Hematopoietic multipotent progenitor cell (in vitro differentiated cells): ENCODE measurements around the gene SYCN. TPM values are rescaled to one million over a fixed set of nuclear protein-coding genes. Genes with fewer than 3 reads are reported as not detected.

ENCODE experiments used
- DNase-seq, 3 donors: peaks; one replicate each; pipeline ENCODE4 v3.0.0-alpha.2; 2011 to 2015; ENCODE audit warnings: low read depth in 2 of 3, low spot score in 2 of 3
- total RNA-seq: library from RNA; depleted of rRNA; stranded (reverse); fragments of >200 nt; gene quantifications from one replicate; pipeline ENCODE4 v1.2.3, GENCODE V29; 2012

SYCN gene
- total RNA-seq, 1 donor: not detected

- DNase-seq: no peak
Observed at GRCh38 chr19:39196320-39196719, 7.7 kb downstream of the SYCN start.

GRCh38 chr19:39195755-39196154 is 8.3 kb downstream of the SYCN start:
- no peak for DNase-seq

DNA sequence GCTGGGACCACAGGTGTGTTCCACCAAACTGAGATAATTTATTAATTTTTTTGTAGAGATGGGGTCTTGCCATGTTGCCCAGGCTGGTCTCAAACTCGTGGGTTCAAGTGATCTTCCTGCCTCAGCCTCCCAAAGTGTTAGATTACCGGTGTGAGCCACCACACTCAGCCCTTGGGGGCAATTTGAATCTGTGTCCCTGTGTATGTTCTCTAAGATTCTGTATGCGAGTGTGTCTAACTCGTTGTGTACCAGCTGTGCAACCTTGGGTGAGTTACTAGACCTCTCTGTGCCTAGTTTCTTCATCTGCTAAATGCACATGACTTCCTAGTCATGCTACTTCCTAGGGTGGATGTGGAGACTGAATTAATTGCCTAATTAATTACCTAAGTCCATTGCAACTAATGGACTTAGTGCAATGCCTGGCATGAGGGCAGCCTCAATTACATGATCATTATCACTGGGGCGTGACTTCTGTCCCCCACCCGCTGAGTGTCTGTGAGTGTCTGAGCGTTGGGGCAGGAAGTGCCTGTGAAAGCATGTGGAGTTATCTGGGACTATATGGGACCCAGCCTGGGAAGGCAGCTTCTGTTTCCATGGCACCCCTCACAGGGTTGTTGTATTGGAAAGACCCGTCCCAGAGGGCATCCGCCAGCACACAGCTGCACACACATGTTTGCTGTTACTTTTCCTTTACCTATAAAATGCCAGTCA is 9.1 kb downstream of the SYCN start:
- no peak for DNase-seq

DNA sequence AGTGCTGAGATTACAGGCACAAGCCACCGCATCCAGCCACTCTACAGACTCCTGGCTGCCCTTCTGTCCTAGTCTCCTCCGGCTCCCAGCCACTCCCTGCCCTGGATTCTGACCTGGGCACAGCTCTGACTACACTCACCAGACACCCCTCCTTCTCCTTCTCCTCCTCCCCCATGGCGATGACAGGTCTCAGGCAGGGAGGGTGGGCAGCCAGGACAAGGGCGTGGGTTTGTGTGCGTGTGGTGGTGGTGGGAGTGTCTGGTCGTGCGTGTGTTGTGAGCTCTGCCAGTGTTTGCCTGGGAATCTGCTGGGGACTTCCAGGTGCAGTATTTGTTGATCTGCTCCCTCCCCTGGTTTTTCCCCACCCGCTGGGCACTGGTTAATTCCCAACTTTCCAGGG is 10.3 kb downstream of the SYCN start:
- DNase-seq: no peak

DNA sequence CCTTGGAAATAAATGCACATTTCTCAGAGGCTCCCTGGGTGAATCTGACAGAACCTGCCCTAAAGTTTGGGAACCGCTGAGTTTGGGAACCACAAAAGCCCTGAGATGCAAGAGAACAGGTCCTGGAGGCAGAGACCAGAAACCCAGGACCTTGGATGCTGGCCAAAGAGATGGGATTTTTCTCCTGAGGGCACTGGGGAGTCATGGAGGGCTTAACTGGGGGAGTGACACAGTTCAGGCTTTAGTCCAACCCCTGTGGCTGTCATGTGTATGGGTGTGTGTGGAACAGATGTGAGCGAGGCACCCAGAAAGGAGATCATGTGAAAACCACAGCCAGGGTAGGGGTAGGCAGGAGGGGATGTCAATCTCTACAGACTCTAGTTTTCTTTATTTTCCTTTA is 11.2 kb downstream of the SYCN start:
- DNase-seq: no peak

GRCh38 chr19:39190768-39191167 is 13.3 kb downstream of the SYCN start:
- DNase-seq: no peak

- DNase-seq: no peak
Observed at GRCh38 chr19:39188960-39189359, 15.1 kb downstream of the SYCN start.

DNA sequence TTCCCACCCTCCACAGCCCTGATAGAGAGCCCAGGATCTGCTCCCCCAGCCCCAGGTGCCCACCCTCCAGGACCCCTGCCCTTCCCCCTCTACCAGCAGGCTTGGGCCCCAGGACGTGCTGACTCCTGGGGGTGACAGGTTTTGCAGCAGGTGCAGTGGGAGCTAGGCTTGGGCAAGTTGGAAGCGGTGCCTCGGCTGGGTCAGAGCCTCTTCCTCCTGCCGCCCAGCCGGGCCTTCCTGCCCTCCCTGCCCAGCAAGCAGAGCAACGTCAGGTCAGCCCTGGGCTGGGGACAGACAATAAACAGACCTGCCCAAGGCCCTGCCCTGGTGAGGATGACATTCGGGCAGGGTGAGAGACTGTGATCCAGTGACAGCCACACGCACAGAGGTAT is 16.5 kb downstream of the SYCN start:
- no peak for DNase-seq

DNA sequence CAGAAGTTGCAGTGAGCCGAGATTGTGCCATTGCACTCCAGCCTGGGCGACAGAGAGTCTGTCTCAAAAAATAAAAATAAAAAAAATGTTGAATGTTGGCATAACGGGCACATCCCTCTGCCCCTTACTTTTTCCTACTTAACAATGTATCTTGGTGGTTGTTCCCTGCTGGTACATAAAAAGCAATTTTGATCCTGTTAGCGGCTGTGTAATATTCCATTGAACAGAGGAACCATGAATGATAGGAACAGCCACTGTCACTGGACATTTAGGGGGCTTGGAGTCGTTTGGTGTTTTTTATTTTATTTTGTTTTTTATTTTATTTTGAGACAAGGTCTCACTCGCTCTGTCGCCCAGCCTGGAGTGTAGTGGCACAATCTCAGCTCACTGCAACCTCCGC is 17.7 kb downstream of the SYCN start:
- no peak for DNase-seq

- no peak for DNase-seq
Observed at GRCh38 chr19:39183104-39183503, 21.0 kb downstream of the SYCN start.

DNA sequence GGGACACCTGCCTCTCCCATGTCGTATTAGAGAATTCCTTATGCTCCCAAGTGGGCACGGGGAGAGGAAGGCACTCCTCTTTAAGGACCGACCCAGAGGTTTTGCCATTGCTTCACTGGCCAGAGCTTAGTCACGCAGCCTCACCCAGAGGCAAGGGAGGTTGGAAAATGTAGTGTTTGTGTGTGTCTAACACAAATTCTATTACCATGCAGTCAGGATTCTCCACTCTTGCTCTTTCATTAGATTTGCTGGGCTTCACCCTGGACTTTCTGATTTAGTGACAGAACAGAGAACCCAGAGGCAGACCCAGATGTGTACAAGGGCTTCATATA is 21.9 kb downstream of the SYCN start:
- no peak for DNase-seq

- DNase-seq: no peak
Observed at GRCh38 chr19:39181500-39182173, 22.4 kb downstream of the SYCN start.

DNA sequence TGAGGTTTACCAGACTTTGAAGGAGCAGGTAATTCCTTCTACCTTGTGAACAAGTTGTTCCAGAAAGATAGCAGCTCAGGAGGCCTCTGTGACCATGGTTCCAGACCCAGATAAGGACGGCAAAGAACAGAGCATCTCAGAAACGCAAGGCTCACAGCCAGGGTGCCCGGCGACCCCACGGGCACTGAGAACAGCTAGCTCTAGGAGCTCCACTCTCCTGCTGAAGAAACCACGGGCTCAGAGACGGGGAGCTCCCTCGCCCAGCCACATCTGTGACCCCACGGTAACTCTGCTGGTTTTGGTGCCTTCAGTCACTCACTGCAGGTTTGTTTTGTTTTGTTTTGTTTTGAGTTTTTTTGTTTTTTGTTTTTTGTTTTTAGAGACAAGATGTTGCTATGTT is 23.3 kb downstream of the SYCN start:
- no peak for DNase-seq

DNA sequence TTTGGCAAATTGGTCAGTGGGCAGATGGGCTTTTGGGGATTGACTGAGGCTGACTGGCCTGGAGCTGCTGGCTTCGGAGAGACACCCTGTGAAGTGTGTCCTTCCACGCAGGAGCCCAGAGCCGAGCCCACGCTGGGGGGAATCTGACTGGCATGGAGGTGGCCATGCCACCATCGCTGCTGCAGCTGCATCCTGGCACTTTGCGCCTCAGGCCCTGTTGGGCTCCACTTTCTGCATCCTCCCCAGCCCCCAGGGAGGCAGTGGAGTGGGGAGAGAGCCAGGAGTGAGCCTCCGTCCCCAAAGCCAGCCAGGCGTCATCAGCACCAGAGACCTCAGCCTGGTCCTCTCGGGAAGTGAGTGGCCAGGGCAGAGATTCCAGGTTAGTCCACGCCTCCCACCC is 24.3 kb downstream of the SYCN start:
- DNase-seq: no peak

GRCh38 chr19:39178296-39179006 is 25.6 kb downstream of the SYCN start:
- no peak for DNase-seq

- DNase-seq: no peak
Observed at GRCh38 chr19:39177736-39178135, 26.3 kb downstream of the SYCN start.

DNA sequence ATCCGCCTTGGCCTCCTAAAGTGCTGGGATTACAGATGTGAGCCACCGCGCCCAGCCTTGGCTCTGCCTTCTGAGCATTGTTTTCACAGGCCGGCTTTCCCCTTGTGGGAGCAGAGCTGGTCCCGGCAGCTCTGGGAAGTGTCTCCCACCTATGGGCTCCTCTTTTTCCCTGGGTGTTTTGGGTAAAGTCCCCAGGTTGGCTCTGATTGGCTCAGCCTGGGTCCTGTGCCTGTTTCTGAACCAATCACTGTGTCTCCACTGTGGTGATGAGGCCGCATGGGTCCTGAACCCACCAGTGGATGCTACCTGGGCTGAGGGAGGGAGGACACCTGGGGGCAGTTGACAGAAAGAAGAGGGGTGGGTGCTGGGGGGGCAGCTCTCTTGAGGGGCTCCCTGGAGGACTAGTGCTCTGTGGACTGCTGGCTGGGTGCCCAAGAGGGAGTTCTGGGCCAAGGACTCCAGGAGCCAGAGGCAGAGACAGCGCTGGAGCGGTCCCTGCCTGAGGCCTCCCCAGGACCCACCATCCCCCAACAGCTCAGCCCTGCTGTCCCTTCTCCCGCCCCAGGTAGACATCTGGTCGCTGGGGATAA is 26.9 kb downstream of the SYCN start:
- no peak for DNase-seq

DNA sequence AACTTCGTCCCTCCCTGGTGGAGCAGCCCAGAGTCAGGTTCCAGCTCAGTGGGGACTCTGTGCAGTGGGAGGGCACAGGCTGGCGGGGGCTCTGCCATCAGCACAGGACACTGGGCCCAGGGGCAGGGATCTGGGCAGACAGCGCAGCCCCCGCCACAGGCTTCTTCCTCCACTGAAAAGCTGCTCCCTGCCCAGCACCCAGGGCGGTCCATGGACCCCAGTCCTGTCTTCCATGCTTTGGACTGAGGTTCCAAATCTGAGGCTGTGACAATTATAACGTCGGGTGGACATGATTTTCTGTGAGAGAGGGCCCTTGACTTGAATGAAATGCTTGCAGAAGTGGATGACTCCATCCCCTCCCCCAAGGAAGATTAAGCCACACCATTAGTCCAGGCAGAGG is 28.5 kb downstream of the SYCN start:
- DNase-seq: no peak

DNA sequence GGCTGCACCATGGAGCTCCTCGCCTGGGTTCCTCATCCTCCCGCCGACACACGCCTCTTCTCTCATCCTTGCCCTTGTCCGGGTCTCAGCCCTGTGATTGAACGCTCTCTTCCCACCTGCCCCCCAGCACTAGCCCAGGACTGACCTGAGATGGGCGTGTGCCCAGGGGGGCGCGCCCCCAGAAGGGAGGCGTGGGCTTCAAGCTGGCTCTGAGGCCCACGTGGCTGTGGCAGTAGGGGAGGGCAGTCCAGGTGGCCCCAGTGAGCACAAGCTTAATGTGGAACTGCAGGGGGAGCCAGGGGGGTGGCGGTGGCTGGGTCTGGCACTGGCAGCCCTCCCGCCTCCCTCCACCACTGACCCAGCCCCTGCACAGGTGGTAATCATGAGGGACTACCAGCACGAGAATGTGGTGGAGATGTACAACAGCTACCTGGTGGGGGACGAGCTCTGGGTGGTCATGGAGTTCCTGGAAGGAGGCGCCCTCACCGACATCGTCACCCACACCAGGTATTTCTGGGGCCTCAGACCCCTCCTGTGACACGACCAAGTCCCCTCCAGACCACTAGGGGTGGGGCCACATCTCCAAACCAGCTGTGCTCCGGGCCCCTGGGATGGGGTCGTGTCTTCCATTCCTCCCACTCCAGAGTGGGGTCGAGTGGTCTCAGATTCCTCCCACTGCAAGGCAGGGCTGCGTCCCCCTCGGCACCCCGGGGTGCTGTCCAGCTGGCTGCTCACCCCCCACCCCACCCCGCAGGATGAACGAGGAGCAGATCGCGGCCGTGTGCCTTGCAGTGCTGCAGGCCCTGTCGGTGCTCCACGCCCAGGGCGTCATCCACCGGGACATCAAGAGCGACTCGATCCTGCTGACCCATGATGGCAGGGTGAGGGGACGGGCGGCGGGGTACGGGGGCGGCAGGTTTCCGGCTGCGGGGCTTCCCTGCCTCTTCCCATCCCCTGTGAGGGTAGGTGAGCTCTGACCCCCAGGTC is 29.2 kb downstream of the SYCN start:
- DNase-seq: no peak

DNA sequence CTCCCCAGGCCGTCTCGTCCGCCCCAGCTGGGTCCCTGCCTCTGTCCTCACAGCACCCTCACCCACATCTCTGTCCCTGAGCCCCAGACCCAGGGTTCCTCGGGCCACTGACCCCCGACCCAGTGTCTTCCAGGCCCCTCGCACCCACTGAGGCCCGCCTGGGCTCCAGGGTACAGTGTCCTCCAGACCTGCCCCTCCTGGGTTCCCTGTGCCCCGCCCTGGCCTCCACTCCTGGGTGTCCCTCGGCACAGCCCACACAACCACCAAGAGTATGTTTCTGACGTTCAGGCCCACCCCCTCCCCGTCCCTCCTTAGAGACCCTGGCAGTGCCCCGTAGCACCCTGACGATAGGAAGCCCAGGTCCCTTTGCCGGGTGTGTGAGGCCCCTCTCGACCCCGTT is 29.9 kb downstream of the SYCN start:
- no peak for DNase-seq
